ENCODE measurements around the gene SLC1A5.
"Not testable (repeated sequence)": the region's sequence is repeated elsewhere in the genome, so short reads cannot be mapped to it uniquely, and the experiment has no call there.

SLC1A5 gene

DNA sequence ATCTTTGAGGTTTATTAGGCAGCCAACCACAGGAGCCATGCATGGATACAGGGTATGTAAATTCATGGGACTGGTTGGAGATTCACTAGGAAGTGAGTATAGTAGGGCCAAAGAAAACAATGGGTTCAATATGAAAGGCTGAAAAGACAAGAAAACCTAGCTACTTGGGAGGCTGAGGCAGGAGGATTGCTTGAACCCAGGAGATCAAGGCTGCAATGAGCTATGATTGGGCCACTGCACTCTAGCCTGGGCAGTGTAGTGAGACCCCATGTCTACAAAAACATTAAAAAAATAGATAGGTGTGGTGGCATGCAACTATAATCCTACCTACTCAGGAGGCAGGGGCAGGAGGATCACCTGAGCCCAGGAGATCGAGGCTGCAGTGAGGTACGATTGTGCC lies 10.3 kb upstream of the SLC1A5 start:
- no peak for DNase-seq (ENCODE audit: low read depth in 2 of 2)

DNA sequence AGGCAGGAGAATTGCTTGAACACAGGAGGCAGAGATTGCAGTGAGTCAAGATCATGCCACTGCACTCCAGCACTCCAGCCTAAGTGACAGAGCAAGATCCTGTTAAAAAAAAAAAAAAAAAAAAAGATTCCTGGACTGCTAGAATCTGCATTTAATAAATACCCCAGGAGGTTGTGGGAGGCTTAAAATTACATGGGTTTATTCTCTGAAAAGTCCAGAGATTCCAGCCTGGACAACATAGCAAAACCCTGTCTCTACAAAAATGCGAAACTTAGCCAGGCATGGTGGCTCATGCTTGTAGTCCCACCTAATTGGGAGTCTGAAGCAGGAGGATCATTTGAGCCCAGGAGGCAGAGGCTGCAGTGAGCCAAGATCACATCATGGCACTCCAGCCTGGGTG lies 9.5 kb upstream of the SLC1A5 start:
- no peak for DNase-seq (ENCODE audit: low read depth in 2 of 2)

DNA sequence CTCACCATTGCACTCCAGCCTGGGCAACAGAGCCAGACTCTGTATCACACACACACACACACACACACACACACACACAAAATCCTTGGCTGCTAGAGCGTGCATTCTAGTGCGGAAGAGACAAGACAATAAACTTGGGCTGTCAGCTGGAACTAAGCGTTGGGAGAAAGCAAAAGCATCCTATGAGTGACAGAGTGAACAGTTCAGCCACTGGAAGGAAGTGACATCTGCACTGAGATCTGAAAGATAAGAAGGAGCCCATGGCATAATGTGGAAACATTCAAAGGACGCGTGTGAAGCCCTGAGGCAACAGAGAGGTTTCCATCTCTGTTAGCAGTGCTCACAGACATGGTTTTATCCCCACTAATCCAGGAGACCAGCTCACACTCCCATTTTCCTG lies 3.5 kb upstream of the SLC1A5 start:
- DNase-seq (ENCODE audit: low read depth in 2 of 2), result no peak

DNA sequence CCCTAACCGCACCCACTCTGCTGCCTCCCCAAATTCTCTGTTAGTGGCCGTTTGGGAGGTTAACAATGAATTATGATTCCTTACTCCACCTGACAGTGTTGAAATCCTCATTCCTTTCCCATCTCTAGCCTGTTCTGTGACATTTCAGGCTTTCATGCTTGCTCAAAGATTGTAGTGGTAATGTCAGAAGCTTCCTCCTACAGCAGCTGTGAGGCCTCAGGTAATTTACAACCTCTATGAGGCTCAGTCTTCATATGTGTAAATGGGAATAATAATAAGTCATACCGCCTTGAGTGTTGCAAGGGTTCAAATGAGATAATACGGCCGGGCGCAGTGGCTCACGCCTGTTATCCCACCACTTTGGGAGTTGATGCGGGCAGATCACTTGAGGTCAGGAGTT lies 977 bp upstream of the SLC1A5 start:
- no peak for DNase-seq (ENCODE audit: low read depth in 2 of 2)

DNA sequence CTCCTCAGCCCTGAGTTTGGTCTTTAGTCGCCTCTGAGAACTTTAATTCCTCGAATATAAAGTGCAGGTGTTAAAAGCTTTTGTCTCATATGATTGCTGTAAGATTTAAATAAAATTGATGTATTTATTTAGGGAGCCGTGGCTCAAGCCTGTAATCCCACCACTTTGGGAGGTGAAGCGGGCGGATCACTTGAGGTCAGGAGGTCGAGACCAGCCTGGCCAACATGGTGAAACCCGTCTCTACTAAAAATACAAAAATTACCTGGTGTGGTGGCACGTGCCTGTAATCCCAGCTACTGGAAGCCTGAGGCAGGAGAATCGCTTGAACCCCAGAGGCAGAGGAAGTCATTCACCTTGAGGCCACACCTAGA lies 559 bp upstream of the SLC1A5 start:
- no peak for DNase-seq (ENCODE audit: low read depth in 2 of 2)

DNA sequence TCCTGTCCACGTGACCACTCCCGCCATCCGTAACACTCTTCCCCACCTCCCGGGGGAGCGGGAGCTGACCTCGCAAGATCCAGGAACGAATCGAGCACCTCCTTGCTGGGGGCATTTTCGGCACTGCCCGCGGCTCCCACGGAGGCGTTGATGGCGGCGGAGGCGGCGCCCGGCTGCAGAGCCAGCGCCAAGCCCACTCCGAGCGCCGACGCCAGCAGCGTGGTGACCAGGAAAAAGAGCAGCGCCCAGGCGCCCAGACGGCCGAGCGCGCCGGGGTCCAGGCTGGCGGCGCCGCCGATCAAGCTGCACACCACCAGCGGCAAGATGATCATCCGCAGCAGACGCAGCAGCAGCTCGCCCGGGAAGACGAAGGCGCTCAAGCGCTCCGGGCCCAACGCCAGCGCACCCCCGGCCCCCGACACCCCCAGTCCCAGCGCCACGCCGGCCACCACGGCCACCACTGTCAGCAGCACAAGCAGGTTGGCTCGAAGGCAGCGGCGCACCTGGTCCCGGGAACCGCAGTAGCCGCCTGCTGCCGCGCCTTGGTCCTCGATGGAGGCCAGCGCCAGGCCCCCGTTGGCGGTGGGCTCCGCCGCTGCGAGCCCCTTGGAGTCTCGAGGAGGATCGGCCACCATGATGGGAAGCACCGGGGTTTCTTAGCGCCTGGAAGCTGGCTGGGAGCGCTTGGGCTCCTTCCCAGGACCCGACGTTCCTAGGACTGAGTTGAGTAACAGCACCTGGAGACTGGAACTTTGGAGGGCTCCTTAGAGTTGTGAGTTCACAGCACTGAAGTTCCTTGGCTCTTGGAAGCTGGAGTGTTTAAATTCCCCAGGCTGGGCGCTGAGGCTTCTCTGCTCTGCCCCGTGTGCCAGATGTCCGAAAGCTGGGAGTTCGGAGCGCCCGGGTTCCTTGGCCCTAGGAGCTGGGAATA lies 798 bp downstream of the SLC1A5 start:
- no peak for DNase-seq (ENCODE audit: low read depth in 2 of 2)

DNA sequence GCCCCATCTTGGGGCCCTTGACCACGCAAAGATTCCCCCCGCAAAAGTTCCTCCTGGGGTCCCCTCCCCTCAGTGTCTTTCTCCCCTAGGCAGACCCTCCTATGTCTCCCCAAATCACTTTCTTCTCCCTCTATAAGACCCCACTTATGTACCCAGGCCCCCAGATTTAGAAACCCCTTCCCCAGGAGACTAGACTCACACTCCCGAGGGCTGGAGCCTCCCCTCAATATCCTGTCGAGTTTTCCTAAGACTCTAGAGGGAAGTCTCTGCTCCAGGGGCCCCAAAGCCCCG lies 1.4 kb downstream of the SLC1A5 start:
- no peak for DNase-seq (ENCODE audit: low read depth in 2 of 2)

DNA sequence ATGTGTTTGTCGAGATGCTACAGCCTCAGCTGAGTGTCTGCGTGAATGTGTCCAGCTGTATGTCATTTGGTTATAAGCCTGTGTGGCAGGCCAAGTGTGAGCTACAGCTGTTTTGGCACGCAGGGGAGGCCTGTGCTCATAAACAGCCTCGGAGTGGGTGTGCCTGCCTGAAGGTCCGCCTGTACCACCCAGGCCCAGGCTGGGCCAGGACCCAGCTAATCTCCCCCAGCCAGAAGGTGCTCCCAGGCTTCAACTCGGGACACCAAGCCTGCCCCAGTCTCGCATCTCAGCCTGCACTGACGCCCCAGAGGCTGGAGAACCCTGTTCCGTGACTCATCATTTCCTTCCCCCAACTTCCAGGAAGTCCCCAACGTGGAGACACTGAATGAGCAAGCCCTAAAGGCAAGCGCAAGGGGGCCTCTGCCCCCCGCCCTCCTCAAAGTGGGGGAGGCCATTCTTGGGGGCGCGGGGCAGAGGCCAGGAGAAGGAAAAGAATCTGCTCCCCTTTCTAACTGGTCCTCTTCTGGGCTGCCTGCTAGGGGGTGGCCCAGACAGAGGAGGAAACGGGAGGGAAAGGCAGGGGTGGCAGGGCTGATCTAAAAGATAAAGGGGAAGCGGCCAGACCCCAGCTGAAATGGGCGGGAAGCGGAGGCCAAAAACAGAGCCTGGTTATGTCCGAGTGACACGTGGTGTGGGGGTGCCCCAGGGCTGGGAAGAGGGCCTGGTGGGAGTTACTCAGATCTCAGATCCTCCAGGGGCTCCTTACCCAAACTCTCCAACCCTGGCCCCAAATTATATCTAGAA lies 2.0 kb downstream of the SLC1A5 start:
- DNase-seq (ENCODE audit: low read depth in 2 of 2), result peak in 1 of 2 experiments; percentile 52

DNA sequence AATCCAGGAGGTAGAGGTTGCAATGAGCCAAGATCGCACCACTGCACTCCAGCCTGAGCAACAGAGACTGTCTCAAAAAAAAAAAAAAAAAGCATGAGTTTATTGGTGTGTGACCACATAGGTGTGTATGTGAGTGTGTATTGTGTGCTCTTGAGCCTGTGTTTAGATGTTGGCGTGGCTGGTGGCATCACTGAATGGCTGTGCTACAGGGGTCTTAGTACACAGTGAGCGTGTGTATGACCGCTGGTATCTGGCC lies 2.5 kb downstream of the SLC1A5 start:
- no peak for DNase-seq (ENCODE audit: low read depth in 2 of 2)

DNA sequence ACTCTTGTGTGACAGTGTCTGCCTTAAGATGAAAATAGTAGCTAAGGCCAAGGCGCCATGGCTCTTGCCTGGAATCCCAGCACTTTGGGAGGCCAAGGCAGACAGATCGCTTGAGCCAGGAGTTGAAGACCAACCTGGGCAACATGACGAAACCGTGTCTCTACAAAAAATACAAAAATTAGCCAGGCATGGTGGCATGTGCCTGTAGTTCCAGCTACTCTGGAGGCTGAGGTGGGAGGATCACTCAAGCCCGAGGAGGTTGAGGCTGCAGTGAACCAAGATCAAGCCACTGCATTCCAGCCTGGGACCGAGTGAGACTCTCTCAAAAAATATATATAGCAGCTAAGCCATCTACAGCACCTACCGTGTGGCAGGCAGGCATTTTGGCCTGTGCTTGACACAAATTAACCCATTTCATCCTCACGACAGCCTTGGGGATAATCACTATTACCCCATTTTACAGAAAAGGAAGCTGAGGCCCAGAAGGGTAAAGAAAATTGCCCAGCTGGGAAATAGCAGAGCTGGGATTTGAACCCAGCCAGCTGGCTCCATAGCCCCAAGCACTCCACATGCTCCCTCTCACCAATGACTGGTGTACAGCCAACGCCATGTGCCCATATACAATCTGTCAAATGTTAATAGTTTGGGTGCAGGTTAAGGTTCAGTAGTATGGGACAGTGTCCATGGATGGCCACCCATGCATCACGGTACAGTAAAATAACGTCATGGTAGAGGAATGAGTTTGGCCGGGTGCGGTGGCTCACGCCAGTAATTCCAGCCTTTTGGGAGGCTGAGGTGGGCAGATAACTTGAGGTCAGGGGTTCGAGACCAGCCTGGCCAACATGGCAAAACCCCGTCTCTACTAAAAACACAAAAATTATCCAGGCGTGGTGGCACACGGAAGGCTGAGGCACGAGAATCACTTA lies 3.1 kb downstream of the SLC1A5 start:
- no peak for DNase-seq (ENCODE audit: low read depth in 2 of 2)

DNA sequence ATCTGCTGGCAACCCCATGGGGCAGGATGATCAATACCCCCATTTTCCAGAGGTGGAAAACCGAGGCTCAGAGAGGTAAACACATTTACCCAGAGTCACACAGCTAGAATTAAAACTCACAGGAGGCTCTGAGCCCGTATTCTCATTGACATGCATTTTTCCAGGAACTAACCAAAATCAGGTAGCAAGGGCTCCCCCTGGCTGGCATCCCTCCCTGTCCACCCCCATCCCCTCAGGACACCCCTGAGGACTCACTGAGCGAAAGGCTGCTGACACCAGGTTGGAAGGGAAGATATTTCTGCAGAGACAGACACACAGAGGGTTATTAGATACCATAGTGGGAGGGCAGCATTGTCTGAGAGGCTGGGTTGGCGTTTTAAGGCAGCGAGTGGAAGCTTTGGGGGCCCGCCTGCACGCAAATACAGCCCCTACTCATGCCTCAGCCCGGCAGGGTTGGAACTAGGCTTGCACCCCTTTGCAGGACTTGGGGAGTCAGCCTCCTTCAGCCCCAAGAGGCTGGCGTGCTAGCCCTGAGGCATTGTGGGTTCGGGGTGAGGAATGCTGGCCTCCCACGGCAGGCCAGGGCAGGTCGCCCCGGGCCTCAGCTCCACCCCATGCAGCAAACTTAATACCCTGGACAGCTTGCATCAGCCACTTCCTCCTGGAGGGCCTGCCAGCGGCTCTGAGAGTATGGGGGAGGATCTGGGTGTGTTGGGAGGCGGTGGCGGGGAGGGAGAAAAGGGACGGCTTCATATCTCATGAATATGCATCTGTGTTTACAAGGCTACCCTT lies 3.9 kb downstream of the SLC1A5 start:
- peak; percentile 89 to 91 for DNase-seq (ENCODE audit: low read depth in 2 of 2)

DNA sequence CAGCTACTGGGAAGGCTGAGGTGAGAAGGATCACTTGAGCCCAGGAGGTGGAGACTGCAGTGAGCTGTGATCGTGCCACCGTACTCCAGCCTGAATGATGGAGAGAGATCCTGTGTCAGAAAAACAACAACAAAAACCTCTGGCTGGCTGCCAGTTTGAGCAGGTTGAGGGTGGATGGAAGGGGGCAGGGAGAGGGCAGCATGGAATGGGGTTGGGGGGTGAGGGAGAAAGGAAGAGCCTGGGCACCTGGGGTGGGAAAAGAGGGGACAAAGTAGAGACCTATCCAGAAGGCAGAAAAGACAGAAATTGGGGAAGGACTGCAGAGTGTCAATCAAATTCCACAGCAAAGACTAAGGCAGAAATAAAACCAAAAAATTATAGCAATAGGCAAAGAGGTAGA lies 4.7 kb downstream of the SLC1A5 start:
- DNase-seq (ENCODE audit: low read depth in 2 of 2), result no peak

DNA sequence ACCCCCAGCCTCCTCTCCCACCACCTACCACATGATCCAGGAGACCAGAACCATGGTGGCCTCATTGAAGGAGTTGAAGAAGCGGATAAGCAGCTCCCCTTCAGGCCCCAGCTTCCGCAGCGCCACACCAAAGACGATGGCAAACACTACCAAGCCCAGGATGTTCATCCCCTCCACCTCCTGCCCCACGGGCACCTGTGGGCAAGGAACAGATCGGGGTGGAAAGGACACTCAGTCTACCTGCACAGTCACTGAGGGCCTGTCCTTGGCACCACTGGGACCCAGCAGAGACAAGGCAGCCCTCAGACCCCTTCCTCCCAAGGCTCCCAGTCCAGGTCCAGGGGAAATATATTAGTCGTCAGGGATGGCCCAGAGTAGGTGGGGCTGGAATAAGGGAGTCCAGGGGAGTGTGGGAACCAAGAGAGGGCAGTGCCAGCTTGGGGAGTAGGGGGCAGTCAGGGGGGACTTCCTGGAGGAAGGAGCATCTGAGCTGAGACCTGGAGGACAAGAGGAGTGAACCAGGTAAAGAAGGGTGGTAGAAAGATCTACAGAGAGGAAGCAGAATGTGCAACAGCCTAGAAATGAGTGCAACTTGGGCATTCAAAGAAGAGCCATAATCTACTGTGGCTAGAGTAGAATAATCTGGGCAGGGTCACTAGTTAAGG lies 5.9 kb downstream of the SLC1A5 start:
- DNase-seq (ENCODE audit: low read depth in 2 of 2), result no peak

DNA sequence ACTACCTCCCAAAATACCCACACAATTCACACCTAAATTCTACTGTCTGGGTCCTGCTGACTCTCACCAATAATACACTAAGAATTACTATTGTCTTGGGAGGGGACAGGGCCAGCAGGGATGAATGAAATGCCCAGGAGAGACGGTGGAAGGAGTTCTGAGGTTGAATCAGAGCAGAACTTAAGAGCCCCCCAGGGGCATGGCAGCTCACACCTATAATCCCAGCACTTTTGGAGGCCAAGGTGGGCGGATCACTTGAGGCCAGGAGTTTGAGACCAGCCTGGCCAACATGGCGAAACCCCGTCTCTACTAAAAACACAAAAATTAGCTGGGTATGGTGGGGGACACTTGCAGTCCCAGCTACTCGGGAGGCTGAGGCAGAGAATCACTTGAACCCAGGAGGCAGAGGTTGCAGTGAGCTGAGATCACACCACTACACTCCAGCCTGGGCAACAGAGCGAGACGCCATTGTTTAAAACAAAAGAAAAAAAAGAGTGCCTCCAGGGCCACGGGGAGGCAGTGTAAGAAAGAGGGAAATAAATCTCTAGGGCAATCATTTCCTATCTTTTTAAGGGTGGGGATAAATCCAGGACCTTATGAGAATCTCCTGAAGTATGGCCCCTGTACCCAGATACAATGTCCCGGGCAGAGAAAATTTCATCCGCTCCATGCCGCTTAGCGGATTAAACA lies 10.3 kb downstream of the SLC1A5 start:
- DNase-seq (ENCODE audit: low read depth in 2 of 2), result not testable (repeated sequence)

DNA sequence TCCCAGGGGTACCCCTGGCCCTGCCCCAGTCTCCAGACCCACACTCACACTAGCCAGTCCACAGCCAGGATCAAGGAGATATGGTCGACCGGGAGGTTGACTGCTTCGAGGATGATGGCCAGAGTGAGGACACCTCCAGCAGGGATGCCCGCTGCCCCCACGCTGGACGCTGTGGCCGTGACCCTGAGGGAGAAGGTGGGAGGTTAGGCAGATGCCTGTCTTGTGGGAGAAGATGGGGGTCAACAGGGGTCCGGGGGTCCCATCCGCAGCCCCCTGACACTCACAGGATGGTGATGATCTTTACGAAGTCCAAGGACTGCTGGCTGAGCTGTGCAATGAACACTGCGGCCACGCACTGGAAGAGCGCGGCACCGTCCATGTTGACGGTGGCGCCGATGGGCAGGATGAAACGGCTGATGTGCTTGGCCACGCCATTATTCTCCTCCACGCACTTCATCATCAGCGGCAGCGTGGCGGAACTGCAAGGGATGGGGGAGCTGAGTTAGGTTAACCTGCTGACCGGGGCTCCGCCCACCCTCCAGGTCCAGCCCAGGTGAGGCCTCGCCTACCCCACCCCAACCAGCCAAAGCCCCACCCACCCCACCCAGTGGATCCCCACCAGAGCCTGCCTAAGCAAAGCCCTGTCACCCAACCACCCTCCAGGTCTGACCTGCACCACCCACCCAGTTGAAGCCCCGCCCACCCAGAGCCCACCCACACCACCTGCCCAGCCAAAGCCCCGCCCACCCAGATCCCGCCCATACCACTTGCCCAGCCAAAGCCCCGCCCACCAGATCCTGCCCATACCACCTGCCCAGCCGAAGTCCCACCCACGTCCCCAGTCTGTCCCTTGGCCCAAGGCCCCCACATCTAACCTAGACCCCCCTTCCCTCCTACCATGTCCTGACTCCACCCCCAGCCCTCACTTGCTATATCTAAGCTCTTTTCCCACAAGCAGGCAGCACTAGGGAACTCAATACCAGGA lies 11.2 kb downstream of the SLC1A5 start:
- DNase-seq (ENCODE audit: low read depth in 2 of 2), result no peak

DNA sequence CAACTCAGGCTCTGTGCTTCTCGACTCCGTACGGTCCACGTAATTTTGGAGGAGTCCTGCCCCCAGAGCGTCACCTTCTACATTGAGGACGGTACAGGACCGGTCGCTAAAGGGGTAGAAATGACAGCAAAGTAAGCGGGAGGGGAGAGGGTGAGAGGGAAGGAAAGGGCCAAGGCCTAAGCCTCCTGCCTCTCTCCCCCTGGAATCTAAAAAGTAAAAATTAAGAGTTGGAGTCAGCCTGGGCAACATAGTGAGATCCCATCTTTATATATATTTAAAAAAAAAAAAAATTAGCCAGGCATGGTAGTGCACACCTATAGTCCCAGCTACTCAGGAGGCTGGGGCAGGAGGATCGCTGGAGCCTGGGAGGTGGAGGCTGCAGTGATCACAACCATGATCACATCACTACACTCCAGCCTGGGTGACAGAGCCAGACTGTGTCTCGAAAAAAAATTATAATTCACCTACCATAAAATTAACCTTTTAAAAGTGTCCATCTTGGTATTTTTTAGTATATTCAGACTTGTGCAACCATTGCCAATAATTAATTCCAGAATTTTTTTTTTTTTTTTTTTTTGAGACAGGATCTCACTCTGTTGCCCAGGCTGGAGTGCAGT lies 12.6 kb downstream of the SLC1A5 start:
- DNase-seq (ENCODE audit: low read depth in 2 of 2), result no peak

DNA sequence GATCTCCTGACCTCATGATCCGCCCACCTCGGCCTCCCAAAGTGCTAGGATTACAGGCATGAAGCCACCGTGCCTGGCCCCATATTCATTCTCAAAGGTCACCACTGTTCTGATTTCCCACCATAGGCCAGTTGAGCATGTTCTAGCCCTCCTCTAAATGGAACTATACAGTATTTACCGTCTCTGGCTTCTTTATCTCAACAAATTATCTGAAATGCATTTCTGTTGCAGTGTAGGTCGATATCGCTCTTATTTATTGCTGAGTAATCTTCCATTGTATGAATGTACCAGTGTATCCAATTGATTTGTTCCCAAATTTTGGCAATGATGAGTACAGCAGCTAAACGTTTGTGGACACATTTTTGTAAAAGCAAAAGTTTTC lies 15.4 kb downstream of the SLC1A5 start:
- DNase-seq (ENCODE audit: low read depth in 2 of 2), result no peak

DNA sequence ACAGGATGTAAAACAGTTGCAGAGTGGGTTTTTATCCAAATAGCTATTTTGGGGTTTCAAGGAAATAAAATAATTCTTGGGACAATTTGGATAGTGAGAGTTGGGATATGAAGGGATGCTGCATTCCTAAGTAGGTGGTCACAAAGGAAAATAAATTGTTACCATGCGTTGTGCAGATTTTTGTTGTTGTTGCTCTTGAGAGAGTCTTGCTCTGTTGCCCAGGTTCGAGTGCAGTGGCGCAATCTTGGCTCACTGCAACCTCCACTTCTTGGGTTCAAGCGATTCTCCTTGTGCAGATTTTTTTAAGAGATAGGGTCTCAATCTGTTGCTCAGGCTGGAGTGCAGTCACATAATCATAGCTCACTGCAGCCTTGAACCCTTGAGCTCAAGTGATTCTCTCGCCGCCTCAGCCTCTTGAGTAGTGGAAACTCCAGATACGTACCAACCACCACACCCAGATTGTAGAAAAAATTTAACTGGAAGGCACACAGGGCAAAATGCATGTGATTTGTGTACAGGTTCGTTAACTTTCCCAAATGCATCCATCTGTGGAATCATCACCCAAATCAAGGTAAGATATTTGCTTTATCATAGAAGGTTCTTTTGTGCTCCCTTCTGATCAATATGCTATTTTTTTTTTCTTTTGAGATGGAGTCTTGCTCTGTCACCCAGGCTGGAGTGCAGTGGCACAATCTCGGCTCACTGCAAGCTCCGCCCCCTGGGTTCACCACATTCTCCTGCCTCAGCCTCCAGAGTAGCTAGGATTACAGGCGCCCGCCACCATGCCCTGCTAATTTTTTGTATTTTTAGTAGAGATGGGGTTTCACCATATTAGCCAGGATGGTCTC lies 16.0 kb downstream of the SLC1A5 start:
- DNase-seq (ENCODE audit: low read depth in 2 of 2), result no peak
